GM18508 (cell line): ENCODE data around the gene SATB2.

Experiments
- ATAC-seq: cut with Tn5 transposase; IDR thresholded peaks from one replicate; pipeline ENCODE4 v1.9.1; 2021; ENCODE audit warnings: moderate number of reproducible peaks; ENCODE audit not compliant: insufficient read depth, unreplicated experiment

Gene SATB2

GRCh38 chr2:199455210-199455544 is 2.6 kb downstream of the SATB2 start:
- ATAC-seq, result no peak

- no peak for ATAC-seq
Observed at GRCh38 chr2:199452991-199453379, 4.8 kb downstream of the SATB2 start.

- no peak for ATAC-seq
Observed at GRCh38 chr2:199452260-199452990, 5.3 kb downstream of the SATB2 start.

- ATAC-seq, result no peak
Observed at GRCh38 chr2:199449956-199450355, 7.8 kb downstream of the SATB2 start.

GRCh38 chr2:199449455-199449854 is 8.3 kb downstream of the SATB2 start:
- no peak for ATAC-seq

GRCh38 chr2:199446996-199447576 is 10.7 kb downstream of the SATB2 start:
- no peak for ATAC-seq

- no peak for ATAC-seq
Observed at GRCh38 chr2:199444749-199445148, 13.0 kb downstream of the SATB2 start.

GRCh38 chr2:199443589-199444130 is 14.1 kb downstream of the SATB2 start:
- no peak for ATAC-seq

- no peak for ATAC-seq
Observed at GRCh38 chr2:199442173-199442572, 15.6 kb downstream of the SATB2 start.

GRCh38 chr2:199441759-199442158 is 16.0 kb downstream of the SATB2 start:
- no peak for ATAC-seq

GRCh38 chr2:199440118-199440517 is 17.6 kb downstream of the SATB2 start:
- no peak for ATAC-seq

- no peak for ATAC-seq
Observed at GRCh38 chr2:199439542-199439941, 18.2 kb downstream of the SATB2 start.

GRCh38 chr2:199439066-199439465 is 18.7 kb downstream of the SATB2 start:
- no peak for ATAC-seq

GRCh38 chr2:199434555-199434954 is 23.2 kb downstream of the SATB2 start:
- ATAC-seq, result no peak

- ATAC-seq, result no peak
Observed at GRCh38 chr2:199433204-199433832, 24.4 kb downstream of the SATB2 start.

GRCh38 chr2:199431746-199432213 is 26.0 kb downstream of the SATB2 start:
- no peak for ATAC-seq

- no peak for ATAC-seq
Observed at GRCh38 chr2:199430214-199430613, 27.5 kb downstream of the SATB2 start.

- ATAC-seq, result no peak
Observed at GRCh38 chr2:199428291-199428690, 29.4 kb downstream of the SATB2 start.

GRCh38 chr2:199424160-199424559 is 33.6 kb downstream of the SATB2 start:
- ATAC-seq, result no peak

GRCh38 chr2:199419428-199419827 is 38.3 kb downstream of the SATB2 start:
- ATAC-seq, result no peak

GRCh38 chr2:199414465-199414864 is 43.3 kb downstream of the SATB2 start:
- no peak for ATAC-seq
